Globus pallidus (tissue), 1 donor: ENCODE data around the gene MEF2D.

Experiments used
- DNase-seq: peaks from one replicate; pipeline ENCODE4 v3.0.0-alpha.2; 2015; ENCODE audit warnings: low spot score

MEF2D gene

GRCh38 chr1:156486421-156487344, 13.9 kb downstream of the MEF2D start:
- DNase-seq = no peak

- DNase-seq = no peak
Measured at GRCh38 chr1:156485984-156486383, 14.6 kb downstream of the MEF2D start.

- DNase-seq = no peak
Measured at GRCh38 chr1:156484480-156485058, 16.0 kb downstream of the MEF2D start.

- DNase-seq = no peak
Measured at GRCh38 chr1:156483397-156483796, 17.2 kb downstream of the MEF2D start.

- no peak for DNase-seq
Measured at GRCh38 chr1:156482276-156482675, 18.3 kb downstream of the MEF2D start.

- no peak for DNase-seq
Measured at GRCh38 chr1:156481527-156481926, 19.0 kb downstream of the MEF2D start.

GRCh38 chr1:156480411-156481192, 20.0 kb downstream of the MEF2D start:
- DNase-seq = no peak

- no peak for DNase-seq
Measured at GRCh38 chr1:156480016-156480370, 20.6 kb downstream of the MEF2D start.

GRCh38 chr1:156479093-156480015, 21.2 kb downstream of the MEF2D start:
- no peak for DNase-seq

GRCh38 chr1:156478250-156478627, 22.3 kb downstream of the MEF2D start:
- DNase-seq = no peak

GRCh38 chr1:156477526-156478249, 22.9 kb downstream of the MEF2D start:
- no peak for DNase-seq

GRCh38 chr1:156476501-156477298, 23.9 kb downstream of the MEF2D start:
- no peak for DNase-seq

GRCh38 chr1:156475568-156476500, 24.7 kb downstream of the MEF2D start:
- DNase-seq = peak; percentile 85

- DNase-seq = no peak
Measured at GRCh38 chr1:156474966-156475365, 25.6 kb downstream of the MEF2D start.

- DNase-seq = no peak
Measured at GRCh38 chr1:156471496-156472490, 28.8 kb downstream of the MEF2D start.

- no peak for DNase-seq
Measured at GRCh38 chr1:156470473-156470872, 30.1 kb downstream of the MEF2D start.

GRCh38 chr1:156468693-156469345, 31.8 kb downstream of the MEF2D start:
- no peak for DNase-seq
